Measurements from ENCODE around the gene PIR.

The PIR gene

GRCh38 chrX:15493118-15493962 lies at the start of gene PIR:
Gene PIR (minus strand): TSS chrX:15493333. CDS start chrX:15491257, 2,076 bp downstream.
- peak; percentile 20 for DNase-seq

DNA sequence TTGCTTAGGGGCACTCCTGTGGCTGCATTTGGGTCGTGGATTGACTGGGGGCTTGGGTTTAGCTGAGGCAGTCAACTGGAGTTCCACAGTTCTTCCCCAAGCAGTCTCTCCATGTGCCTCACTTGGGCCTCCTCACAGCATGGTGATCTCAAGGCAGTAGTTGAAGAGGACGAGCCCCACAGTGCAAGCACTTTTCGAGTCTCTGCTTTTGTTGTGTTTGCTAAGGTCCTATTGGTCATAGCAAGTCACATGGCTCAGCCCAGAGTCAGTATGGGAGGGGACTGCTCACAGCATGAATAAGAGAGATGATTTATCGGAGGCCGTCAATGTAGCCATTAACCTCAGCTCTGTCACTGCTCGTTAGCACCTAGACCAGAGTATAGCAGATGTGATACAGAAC lies 37.2 kb upstream of the PIR start:
- no peak for DNase-seq

GRCh38 chrX:15529165-15529564 lies 36.0 kb upstream of the PIR start:
- DNase-seq: no peak

- DNase-seq: peak; percentile 22
Observed at GRCh38 chrX:15525664-15526416, 32.7 kb upstream of the PIR start.

- DNase-seq: no peak
Observed at GRCh38 chrX:15524417-15524816, 31.3 kb upstream of the PIR start.

DNA sequence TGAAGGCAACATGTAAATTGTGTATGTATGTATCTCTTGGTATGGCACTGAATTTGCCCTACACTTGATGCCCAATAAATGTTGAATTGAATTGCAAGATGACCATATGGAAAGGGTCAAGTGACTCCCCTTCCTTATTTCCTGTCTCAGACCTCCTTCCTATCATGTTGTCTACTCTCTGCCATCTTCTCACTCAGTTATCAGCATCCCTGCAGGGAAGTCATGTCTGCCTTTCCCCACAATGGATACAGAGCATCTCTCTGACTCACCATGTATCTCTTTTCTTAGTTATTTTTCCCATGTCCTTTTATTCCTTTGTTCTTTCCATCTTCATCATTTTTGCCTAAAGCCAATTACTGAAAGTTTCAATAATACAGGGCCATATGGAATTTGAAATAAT lies 30.0 kb upstream of the PIR start:
- no peak for DNase-seq

GRCh38 chrX:15522464-15522863 lies 29.3 kb upstream of the PIR start:
- DNase-seq: no peak

DNA sequence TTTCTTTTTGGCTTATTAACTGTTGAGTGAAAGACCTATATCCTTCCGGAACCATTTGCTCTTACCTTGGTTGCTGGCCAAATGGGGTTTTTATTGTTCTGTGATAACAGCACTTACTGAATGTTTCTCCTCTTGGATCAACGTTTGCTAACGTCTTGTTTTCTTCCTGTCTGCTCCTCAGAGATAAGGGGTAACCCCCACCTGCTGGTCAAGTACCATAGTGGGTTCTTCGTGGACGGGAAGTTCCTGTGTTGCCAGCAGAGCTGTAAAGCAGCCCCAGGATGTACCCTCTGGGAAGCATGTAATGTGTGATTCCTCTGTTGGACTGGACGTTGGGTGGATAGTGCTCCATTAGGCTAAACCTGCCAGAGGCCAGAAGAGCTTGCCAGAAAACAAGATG lies 22.8 kb upstream of the PIR start:
- no peak for DNase-seq

DNA sequence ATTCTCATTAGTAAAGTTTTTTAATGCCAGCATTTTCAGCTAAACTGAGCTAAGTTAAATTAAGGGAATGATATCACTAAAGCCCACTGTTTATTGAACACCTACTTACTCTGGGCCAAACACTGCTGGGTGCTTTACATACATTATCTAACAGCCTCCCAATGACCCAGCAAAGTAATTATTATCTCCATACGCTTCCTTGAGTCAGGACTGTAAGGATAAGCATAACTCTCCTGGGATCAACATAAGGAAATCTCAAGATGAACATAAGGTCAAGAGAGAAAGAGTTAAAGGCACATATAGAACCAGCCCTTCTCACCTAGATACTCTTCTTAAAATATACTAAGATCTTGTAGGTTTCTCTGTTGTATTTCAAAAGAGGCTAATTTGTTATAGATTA lies 21.1 kb upstream of the PIR start:
- no peak for DNase-seq

DNA sequence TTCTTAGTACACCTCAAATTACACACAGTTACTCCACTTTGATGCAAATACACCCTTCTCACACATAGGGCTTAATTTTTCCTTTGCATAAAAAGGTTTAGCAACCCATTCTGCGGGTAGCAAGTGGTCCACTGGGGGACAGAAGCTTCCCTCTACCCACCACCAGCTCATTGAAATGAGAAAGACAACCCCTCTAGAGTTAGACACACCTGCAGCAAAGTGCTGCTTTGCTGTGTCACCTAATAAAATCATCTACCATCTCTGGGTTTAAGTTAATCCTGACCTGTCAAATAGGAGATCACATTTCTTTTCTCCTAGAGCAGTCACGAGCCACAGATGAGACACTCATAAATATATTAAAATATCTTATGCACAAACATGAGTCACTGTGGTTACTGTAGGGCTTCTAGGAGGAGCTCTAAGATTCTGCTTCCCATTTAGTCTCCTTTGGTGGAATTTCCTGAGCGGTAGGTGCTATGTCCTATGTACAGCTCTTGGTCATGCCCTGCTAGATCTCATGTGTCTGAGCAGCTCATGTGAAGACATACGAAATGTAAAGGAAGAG lies 19.4 kb upstream of the PIR start:
- DNase-seq: no peak

DNA sequence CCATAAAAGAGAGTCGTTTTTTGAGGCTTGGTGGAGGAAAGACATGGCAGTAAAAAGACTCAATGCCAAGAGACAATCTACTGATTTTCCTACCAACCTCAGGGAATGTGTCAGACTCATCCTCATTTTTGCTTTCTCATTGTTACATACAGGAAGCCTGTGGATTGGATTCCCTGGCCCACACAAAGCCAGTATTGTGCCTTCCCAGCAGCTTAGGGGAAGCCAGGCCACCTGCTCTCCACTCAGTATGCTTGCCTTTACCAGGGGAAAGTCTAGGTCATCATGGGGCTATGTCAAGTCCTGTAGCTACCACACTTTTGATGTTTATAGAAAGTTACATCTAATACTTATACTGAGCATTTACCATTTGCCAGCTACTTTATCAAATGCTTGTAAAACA lies 18.4 kb upstream of the PIR start:
- DNase-seq: no peak

GRCh38 chrX:15509845-15510244 lies 16.7 kb upstream of the PIR start:
- DNase-seq: no peak

DNA sequence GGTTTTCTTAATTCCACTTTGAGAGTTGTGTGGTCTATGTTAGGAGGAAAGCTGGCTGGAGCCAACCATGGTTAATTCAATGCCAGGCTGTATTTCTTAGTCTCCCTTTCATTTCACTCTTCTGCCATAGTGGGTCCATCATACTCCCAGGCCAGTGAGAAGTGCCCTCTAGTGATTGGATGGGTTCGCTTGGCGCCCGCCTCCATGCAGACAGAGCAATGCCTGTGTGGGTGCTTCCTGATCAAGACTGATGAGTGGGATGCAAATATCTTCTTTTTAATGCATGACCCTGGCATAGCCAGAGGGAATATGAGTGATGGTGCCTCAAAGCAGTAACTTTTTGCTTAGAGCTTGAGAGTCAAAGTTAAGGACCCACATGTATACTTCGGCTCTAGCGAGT lies 13.9 kb upstream of the PIR start:
- no peak for DNase-seq

DNA sequence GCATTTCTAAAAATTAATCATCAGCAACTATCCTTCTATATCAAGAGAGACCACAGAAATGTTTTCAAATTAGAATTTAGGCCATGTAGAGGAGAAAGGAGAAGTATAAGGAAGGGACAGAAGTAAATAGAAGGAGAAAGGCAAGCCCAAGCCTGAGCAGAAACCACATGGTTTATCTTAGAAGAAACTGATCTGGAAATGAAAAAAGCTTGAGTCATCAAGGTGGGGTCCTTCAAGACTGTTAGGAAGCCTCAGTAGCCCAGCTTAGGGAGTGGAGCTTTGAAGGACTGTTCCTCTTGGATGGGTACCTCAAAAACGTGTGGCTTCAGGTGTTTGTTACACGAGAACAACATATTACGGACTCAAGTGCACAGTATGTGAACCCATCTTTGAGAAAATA lies 12.0 kb upstream of the PIR start:
- DNase-seq: no peak

DNA sequence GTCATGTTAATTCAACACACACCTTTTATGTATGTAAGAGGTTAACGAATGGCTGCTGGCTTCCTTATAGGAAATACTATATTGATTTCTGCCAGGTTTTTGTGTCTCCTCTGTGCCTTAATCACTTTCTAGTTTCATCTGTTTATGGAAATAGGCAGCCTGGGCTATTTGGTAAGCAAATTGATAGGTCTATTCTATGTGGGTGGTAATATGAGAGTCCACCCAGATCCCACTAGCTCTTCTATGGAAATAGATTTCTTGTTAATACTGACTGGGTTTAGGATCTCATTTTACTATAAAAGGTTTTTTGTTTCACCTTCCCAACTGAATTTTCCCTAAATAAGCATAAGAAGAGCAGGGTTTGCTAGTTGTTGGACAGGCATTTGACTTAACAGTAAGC lies 11.5 kb upstream of the PIR start:
- no peak for DNase-seq

- no peak for DNase-seq
Observed at GRCh38 chrX:15501506-15501905, 8.4 kb upstream of the PIR start.

DNA sequence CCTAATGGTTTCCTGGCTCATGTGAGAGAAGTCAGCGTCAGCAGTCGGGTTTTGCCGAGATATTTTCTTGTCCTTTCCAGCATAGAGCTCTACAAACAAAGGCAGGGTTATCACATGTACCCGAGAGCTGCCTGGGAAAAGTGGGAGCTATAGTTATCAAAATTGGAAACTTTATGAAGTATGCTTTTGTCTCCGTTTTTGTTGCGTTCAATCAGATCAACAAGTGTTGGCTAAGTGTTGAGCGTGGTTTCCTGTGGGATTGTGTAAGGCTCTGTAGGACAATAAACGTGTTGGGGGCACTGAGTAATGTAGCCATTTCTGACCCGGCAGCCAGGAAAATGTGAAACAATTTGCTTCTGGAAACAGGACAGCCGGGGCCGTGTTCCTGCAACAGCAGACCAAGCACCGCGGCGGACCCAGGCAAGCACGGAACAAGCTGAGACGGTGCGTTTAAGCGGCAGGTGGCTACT lies 7.4 kb upstream of the PIR start, which contains the start of gene BMX:
Gene BMX (plus strand): TSS at position 311 of the 470 bp plus-strand sequence. CDS start 7,547 bp downstream, outside the sequence.
- DNase-seq: no peak

DNA sequence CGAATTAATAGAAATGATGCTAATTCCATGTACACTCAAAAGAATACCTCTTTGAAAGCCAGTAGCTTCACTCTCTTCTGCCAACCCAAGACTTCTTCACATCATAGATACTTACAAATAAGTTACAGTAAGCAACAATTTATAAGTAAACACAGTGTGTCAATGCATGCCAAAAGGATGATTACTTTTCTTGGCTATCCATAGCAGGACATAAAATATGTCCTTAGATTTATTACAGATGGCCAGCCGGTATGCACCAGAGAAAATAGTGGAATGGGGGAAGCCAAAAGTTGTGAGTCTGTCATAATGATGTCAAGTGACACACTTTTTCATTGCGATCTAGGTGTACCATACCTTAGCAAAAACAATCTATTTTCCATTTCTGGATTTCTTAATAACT lies 6.8 kb upstream of the PIR start:
- no peak for DNase-seq

DNA sequence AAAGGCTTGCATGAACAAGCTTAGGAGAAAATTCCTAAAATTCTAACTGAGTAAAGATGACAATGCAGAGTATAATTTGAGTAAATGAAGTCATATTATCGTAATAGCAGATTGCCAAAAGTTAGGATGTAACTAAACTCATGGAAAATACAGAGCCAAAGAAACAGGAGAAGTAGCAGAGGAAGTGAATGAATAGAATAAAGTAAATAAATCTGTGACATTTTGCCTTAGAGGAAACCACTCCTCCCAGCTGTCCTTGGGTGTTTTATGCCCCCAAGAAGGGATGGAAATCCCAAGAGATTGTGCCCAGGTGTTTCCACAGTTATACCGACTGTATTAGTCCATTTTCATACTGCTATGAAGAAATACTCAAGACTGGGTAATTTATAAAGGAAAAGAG lies 5.6 kb upstream of the PIR start:
- DNase-seq: no peak

GRCh38 chrX:15497865-15498264 lies 4.7 kb upstream of the PIR start:
- no peak for DNase-seq

- no peak for DNase-seq
Observed at GRCh38 chrX:15496824-15497223, 3.7 kb upstream of the PIR start.

- no peak for DNase-seq
Observed at GRCh38 chrX:15495801-15496200, 2.7 kb upstream of the PIR start.

GRCh38 chrX:15492469-15492868 lies 664 bp downstream of the PIR start:
- no peak for DNase-seq

GRCh38 chrX:15483891-15484290 lies 9.2 kb downstream of the PIR start:
- DNase-seq: no peak

All from NCI-H2029 treated with DMSO at 0.1 percent for 48 hours (cell line).